Smooth muscle cell (in vitro differentiated cells): ENCODE measurements around the gene LATS2. TPM values are rescaled to one million over a fixed set of nuclear protein-coding genes. Genes with fewer than 3 reads are reported as not detected.

ENCODE experiments used
- DNase-seq: peaks from one replicate; lab custom pipeline; 2025; ENCODE audit not compliant: unreplicated experiment; lab: John Stamatoyannopoulos, UW
- H2AFZ ChIP-seq: fragments of 200-600 bp; sonication (generic); 2 replicates; pipeline ENCODE4 v1.6.0; 2016; ENCODE audit warnings: antibody characterized with exemption, low read depth, mild to moderate bottlenecking
- H3F3A ChIP-seq: fragments of 200-600 bp; sonication (generic); 2 replicates; pipeline ENCODE4 v1.6.0; 2017; ENCODE audit warnings: antibody characterized with exemption, low read depth
- H3K27ac ChIP-seq: fragments of 200-600 bp; sonication (generic); 2 replicates; pipeline ENCODE4 v1.5.1; 2016; ENCODE audit warnings: low read depth, mild to moderate bottlenecking
- H3K27me3 ChIP-seq: fragments of 200-600 bp; sonication (generic); 2 replicates; pipeline ENCODE4 v1.6.1; 2016; ENCODE audit warnings: low read depth, mild to moderate bottlenecking
- H3K36me3 ChIP-seq: fragments of 200-600 bp; sonication (generic); 2 replicates; pipeline ENCODE4 v1.5.1; 2016; ENCODE audit warnings: low read depth
- H3K4me1 ChIP-seq: fragments of 200-600 bp; sonication (generic); 2 replicates; pipeline ENCODE4 v1.5.1; 2016; ENCODE audit warnings: low read depth
- H3K4me2 ChIP-seq: fragments of 200-600 bp; sonication (generic); 2 replicates; pipeline ENCODE4 v1.6.0; 2016; ENCODE audit warnings: mild to moderate bottlenecking
- H3K4me3 ChIP-seq: fragments of 200-600 bp; sonication (generic); 2 replicates; pipeline ENCODE4 v1.5.1; 2016; ENCODE audit warnings: mild to moderate bottlenecking
- H3K79me2 ChIP-seq: fragments of 200-600 bp; sonication (generic); 2 replicates; pipeline ENCODE4 v1.6.0; 2016; ENCODE audit warnings: low read depth, mild to moderate bottlenecking
- H3K9ac ChIP-seq: fragments of 200-600 bp; sonication (generic); 2 replicates; pipeline ENCODE4 v1.6.0; 2016; ENCODE audit warnings: low read depth
- H3K9me3 ChIP-seq: fragments of 200-600 bp; sonication (generic); replicated peaks from 2 replicates; pipeline ENCODE4 v1.5.1; 2016; ENCODE audit warnings: low read depth
- H4K20me1 ChIP-seq: fragments of 200-600 bp; sonication (generic); 2 replicates; pipeline ENCODE4 v1.6.0; 2016; ENCODE audit warnings: low read depth
- CTCF ChIP-seq: fragments of 200-600 bp; sonication (generic); IDR thresholded peaks from 2 replicates; pipeline ENCODE4 v1.5.1; 2017; ENCODE audit warnings: borderline replicate concordance, mild to moderate bottlenecking, antibody characterized with exemption; ENCODE audit not compliant: insufficient read depth, poor library complexity, severe bottlenecking
- WGBS: methylation state at CpG from one replicate; pipeline ENCODE4 v1.1.7; 2016; ENCODE audit warnings: low lambda C conversion rate; 5-methylcytosine and 5-hydroxymethylcytosine counted together
- polyA plus RNA-seq: library from polyadenylated mRNA; unstranded; fragments of >200 nt; fragmentation: Nextera tagmentation; extraction: Ambion mirVana; gene quantifications from 2 replicates; pipeline ENCODE4 v1.2.1, GENCODE V29; 2016
- total RNA-seq: library from RNA; depleted of rRNA; stranded (reverse); fragments of >200 nt; gene quantifications from 2 replicates; pipeline ENCODE4 v1.2.3, GENCODE V29; 2014

LATS2 gene
- total and polyA plus RNA-seq, 2 experiments from 2014 or later: 6.9 to 20.8 TPM

- no peaks in the 10 kb centered on the region for H3K4me1 ChIP-seq
- H3K79me2 ChIP-seq: no peaks in the 10 kb centered on the region
- H3K4me2 ChIP-seq: peak overlapping the region; percentile 53
- no peak for TF ChIP-seq CTCF
- no peaks in the 10 kb centered on the region for H4K20me1 ChIP-seq
- H3F3A ChIP-seq: peaks cover 5% of the 10 kb centered on the region
- H3K9me3 ChIP-seq: no peaks in the 10 kb centered on the region
- no peaks in the 10 kb centered on the region for H3K27me3 ChIP-seq
- peak overlapping the region; percentile 11 for H3K9ac ChIP-seq
- no peak for DNase-seq
- no peak overlapping the region for H3K4me3 ChIP-seq
- no peaks in the 10 kb centered on the region for H3K36me3 ChIP-seq
- no peak overlapping the region for H2AFZ ChIP-seq
- 92% methylated on average over 3 of the region's 3 CpGs for WGBS
- H3K27ac ChIP-seq: peak overlapping the region; percentile 80
These were observed 17.8 kb upstream of the LATS2 start for GRCh38 chr13:21079221-21079620.

GRCh38 chr13:21078501-21078900 is 17.1 kb upstream of the LATS2 start:
- no peaks in the 10 kb centered on the region for H4K20me1 ChIP-seq
- H3K27ac ChIP-seq: peak overlapping the region; percentile 80
- WGBS: 87% methylated on average over 4 of the region's 4 CpGs
- no peaks in the 10 kb centered on the region for H3K4me1 ChIP-seq
- H2AFZ ChIP-seq: no peak overlapping the region
- H3F3A ChIP-seq: peaks cover 5% of the 10 kb centered on the region
- no peak for DNase-seq
- no peak overlapping the region for H3K9ac ChIP-seq
- TF ChIP-seq CTCF: no peak
- H3K79me2 ChIP-seq: no peaks in the 10 kb centered on the region
- no peak overlapping the region for H3K4me2 ChIP-seq
- no peak overlapping the region for H3K4me3 ChIP-seq
- H3K9me3 ChIP-seq: no peaks in the 10 kb centered on the region
- H3K36me3 ChIP-seq: no peaks in the 10 kb centered on the region
- H3K27me3 ChIP-seq: no peaks in the 10 kb centered on the region

GRCh38 chr13:21077788-21078353 is 16.5 kb upstream of the LATS2 start:
- no peak overlapping the region for H3K27ac ChIP-seq
- H3K4me2 ChIP-seq: no peak overlapping the region
- no peaks in the 10 kb centered on the region for H3K4me1 ChIP-seq
- no peaks in the 10 kb centered on the region for H4K20me1 ChIP-seq
- no peak for TF ChIP-seq CTCF
- H2AFZ ChIP-seq: no peak overlapping the region
- no peak overlapping the region for H3K9ac ChIP-seq
- H3K4me3 ChIP-seq: no peak overlapping the region
- no peaks in the 10 kb centered on the region for H3K36me3 ChIP-seq
- WGBS: 96% methylated on average over 24 of the region's 24 CpGs
- H3F3A ChIP-seq: peaks cover 5% of the 10 kb centered on the region
- no peak for DNase-seq
- H3K79me2 ChIP-seq: no peaks in the 10 kb centered on the region
- H3K27me3 ChIP-seq: no peaks in the 10 kb centered on the region
- H3K9me3 ChIP-seq: no peaks in the 10 kb centered on the region
